Fibroblast of pulmonary artery (primary cell): ENCODE measurements around the gene DENND5B.

Source experiments
- DNase-seq: peaks from one replicate; pipeline ENCODE4 v3.0.0-alpha.2; 2010; ENCODE audit warnings: low read depth
- H3K4me3 ChIP-seq: replicated peaks from 2 replicates; pipeline ENCODE4 v1.5.1; 2011; ENCODE audit warnings: low read depth, mild to moderate bottlenecking, control low read depth, low read length, moderate library complexity
- CTCF ChIP-seq: IDR thresholded peaks from 2 replicates; pipeline ENCODE4 v1.5.1; 2011; ENCODE audit warnings: mild to moderate bottlenecking, control low read depth, low read length, inconsistent platforms; ENCODE audit errors: missing control alignments

Gene DENND5B

GRCh38 chr12:31591380-31591901 lies 505 bp upstream of the DENND5B start:
- H3K4me3 ChIP-seq = peak overlapping the region; percentile 85
- DNase-seq = peak; percentile 41
- no peak for TF ChIP-seq CTCF

GRCh38 chr12:31589904-31590641 lies 863 bp downstream of the DENND5B start:
- no peak for TF ChIP-seq CTCF
- H3K4me3 ChIP-seq = peak overlapping the region; percentile 85
- DNase-seq = peak; percentile 72

- no peak for DNase-seq
- peak overlapping the region; percentile 85 for H3K4me3 ChIP-seq
- no peak for TF ChIP-seq CTCF
Observed at GRCh38 chr12:31589598-31589903, 1.4 kb downstream of the DENND5B start.

GRCh38 chr12:31588976-31589375 lies 2.0 kb downstream of the DENND5B start:
- no peak for TF ChIP-seq CTCF
- peak; percentile 14 for DNase-seq
- peak overlapping the region; percentile 85 for H3K4me3 ChIP-seq

GRCh38 chr12:31586728-31587127 lies 4.2 kb downstream of the DENND5B start:
- no peak overlapping the region for H3K4me3 ChIP-seq
- TF ChIP-seq CTCF = no peak
- no peak for DNase-seq

- no peak for DNase-seq
- no peak for TF ChIP-seq CTCF
- no peak overlapping the region for H3K4me3 ChIP-seq
Observed at GRCh38 chr12:31585895-31586294, 5.0 kb downstream of the DENND5B start.

- no peak overlapping the region for H3K4me3 ChIP-seq
- no peak for TF ChIP-seq CTCF
- peak; percentile 47 for DNase-seq
Observed at GRCh38 chr12:31585271-31585670, 5.7 kb downstream of the DENND5B start.
